Right cardiac atrium (tissue), 5 donors: Measurements from ENCODE around the gene WWP2. TPM values are rescaled to one million over a fixed set of nuclear protein-coding genes. Genes with fewer than 3 reads are reported as not detected.
A peak's percentile ranks its signal among the peaks of the same experiment; 100 is the strongest.

Experiments used
- ATAC-seq, 2 donors: fragments of 200-7000 bp; cut with Tn5 transposase; one replicate each; pipeline versions ENCODE4 v1.8.0 to v1.9.1; 2020; ENCODE audit warnings: moderate library complexity in 2 of 2, mild to moderate bottlenecking in 1 of 2
- DNase-seq, 3 donors: peaks; one replicate each; pipeline ENCODE4 v3.0.0-alpha.2; 2020
- H3K27ac ChIP-seq: one replicate; pipeline ENCODE4 v1.5.1; 2013; ENCODE audit warnings: mild to moderate bottlenecking, low read length, control low read depth, moderate library complexity
- H3K27me3 ChIP-seq: one replicate; pipeline ENCODE4 v1.6.1; 2013; ENCODE audit not compliant: control insufficient read depth, insufficient read depth
- H3K4me1 ChIP-seq: one replicate; pipeline ENCODE4 v1.6.1; 2013; ENCODE audit warnings: low read length; ENCODE audit not compliant: control insufficient read depth, insufficient read depth
- H3K4me3 ChIP-seq: one replicate; pipeline ENCODE4 v1.5.1; 2013; ENCODE audit warnings: low read length, control low read depth
- H3K9me3 ChIP-seq: one replicate; pipeline ENCODE4 v1.6.1; 2013; ENCODE audit warnings: low read length; ENCODE audit not compliant: control insufficient read depth
- WGBS: extraction: QIAGEN DNeasy Blood & Tissue Kit; methylation state at CpG from one replicate; pipeline ENCODE4 v1.1.7; 2013; 5-methylcytosine and 5-hydroxymethylcytosine counted together
- intact Hi-C, 4 donors: fragments of 100-400 bp; cut with DNase I; formaldehyde crosslinking; loops; one replicate each; pipeline versions ENCODE4 v1.11.0 to v1.14.0; 2022 to 2023
- polyA plus RNA-seq: library from polyadenylated mRNA; stranded (reverse); fragments of 200-250 nt; gene quantifications from one replicate; pipeline ENCODE4 v1.2.3, GENCODE V29; 2013
- total RNA-seq, 4 donors: library from RNA; stranded (reverse); fragmentation: NEBNext Ultra II Directional; extraction: Animal tissue kit (Norgen Biotek cat#: 25700); gene quantifications; one replicate each; pipeline ENCODE4 v1.2.1, GENCODE V29; 2021
- donor health status: healthy with polysubstance abuse.
- donor health status: DM: no; HTN: yes; CAD: no.
- donor health status: DM: no; HTN: no; CAD: no.
- donor health status: DM: no; HTN: yes; CAD: no; lungs with severe emphysema.
- donor health status: DM: yes; HTN: yes; CAD: no.

The WWP2 gene
- total and polyA plus RNA-seq, 5 donors, result 11.0 to 24.6 (median 18.5) TPM

- no peaks in the 10 kb centered on the region for H3K4me1 ChIP-seq
- no peak overlapping the region for H3K27ac ChIP-seq
- H3K4me3 ChIP-seq, result no peak overlapping the region
- no peak for ATAC-seq
- no peak for DNase-seq
- H3K27me3 ChIP-seq, result no peaks in the 10 kb centered on the region
- WGBS, result 82% methylated on average over 8 of the region's 8 CpGs
- no peaks in the 10 kb centered on the region for H3K9me3 ChIP-seq
- intact Hi-C loops, result no loop called here
Observed at GRCh38 chr16:69903865-69904415, 141.8 kb downstream of the WWP2 start.

GRCh38 chr16:69904495-69905170, 142.5 kb downstream of the WWP2 start:
- H3K4me3 ChIP-seq, result no peak overlapping the region
- ATAC-seq, result no peak
- H3K9me3 ChIP-seq, result no peaks in the 10 kb centered on the region
- H3K27me3 ChIP-seq, result no peaks in the 10 kb centered on the region
- H3K27ac ChIP-seq, result no peak overlapping the region
- intact Hi-C loops, result no loop called here
- no peak for DNase-seq
- no peaks in the 10 kb centered on the region for H3K4me1 ChIP-seq
- 90% methylated on average over 9 of the region's 9 CpGs for WGBS

GRCh38 chr16:69905171-69905555, 143.0 kb downstream of the WWP2 start:
- H3K4me1 ChIP-seq, result no peaks in the 10 kb centered on the region
- H3K27me3 ChIP-seq, result no peaks in the 10 kb centered on the region
- intact Hi-C loops, result no loop called here
- H3K27ac ChIP-seq, result no peak overlapping the region
- no peaks in the 10 kb centered on the region for H3K9me3 ChIP-seq
- ATAC-seq, result no peak
- no peak for DNase-seq
- 78% methylated on average over 2 of the region's 2 CpGs for WGBS
- H3K4me3 ChIP-seq, result no peak overlapping the region

GRCh38 chr16:69906838-69907401, 144.8 kb downstream of the WWP2 start:
- no peak overlapping the region for H3K27ac ChIP-seq
- 96% methylated on average over 6 of the region's 6 CpGs for WGBS
- no peaks in the 10 kb centered on the region for H3K4me1 ChIP-seq
- ATAC-seq, result no peak
- intact Hi-C loops, result no loop called here
- no peak overlapping the region for H3K4me3 ChIP-seq
- DNase-seq, result no peak
- H3K9me3 ChIP-seq, result no peaks in the 10 kb centered on the region
- H3K27me3 ChIP-seq, result no peaks in the 10 kb centered on the region

GRCh38 chr16:69909043-69909442, 146.9 kb downstream of the WWP2 start:
- intact Hi-C loops, result no loop called here
- WGBS, result 96% methylated on average over 8 of the region's 8 CpGs
- ATAC-seq (no peak), DNase-seq (no peak)
- Histone ChIP-seq H3K27ac (no peak overlapping the region), H3K9me3 (no peaks in the 10 kb centered on the region), H3K27me3 (no peaks in the 10 kb centered on the region), H3K4me3 (no peak overlapping the region), H3K4me1 (no peaks in the 10 kb centered on the region)

- Histone ChIP-seq H3K4me3 (no peak overlapping the region), H3K4me1 (no peaks in the 10 kb centered on the region), H3K27me3 (no peaks in the 10 kb centered on the region), H3K9me3 (no peaks in the 10 kb centered on the region), H3K27ac (no peak overlapping the region)
- 81% methylated on average over 7 of the region's 7 CpGs for WGBS
- intact Hi-C loops, result no loop called here
- ATAC-seq, result no peak
- no peak for DNase-seq
Observed at GRCh38 chr16:69909760-69910159, 147.6 kb downstream of the WWP2 start.

GRCh38 chr16:69910964-69911363, 148.8 kb downstream of the WWP2 start:
- no peak for DNase-seq
- Histone ChIP-seq H3K9me3 (no peaks in the 10 kb centered on the region), H3K27ac (no peak overlapping the region), H3K4me1 (no peaks in the 10 kb centered on the region), H3K27me3 (no peaks in the 10 kb centered on the region), H3K4me3 (no peak overlapping the region)
- 58% methylated on average over 3 of the region's 3 CpGs for WGBS
- intact Hi-C loops, result no loop called here
- no peak for ATAC-seq

GRCh38 chr16:69916462-69916861, 154.3 kb downstream of the WWP2 start:
- no peaks in the 10 kb centered on the region for H3K27me3 ChIP-seq
- H3K9me3 ChIP-seq, result no peaks in the 10 kb centered on the region
- peak overlapping the region; percentile 27 for H3K27ac ChIP-seq
- DNase-seq, result no peak
- intact Hi-C loops, result loop anchor here in 1 of 4 donors (2.0 kb wide), 1 partner anchor 16 kb away; no protein-coding TSS in a partner anchor
- no peaks in the 10 kb centered on the region for H3K4me1 ChIP-seq
- ATAC-seq, result no peak
- H3K4me3 ChIP-seq, result no peak overlapping the region
- 84% methylated on average over 1 of the region's 1 CpG for WGBS

- no peak for DNase-seq
- Histone ChIP-seq H3K4me1 (no peaks in the 10 kb centered on the region), H3K27me3 (no peaks in the 10 kb centered on the region), H3K27ac (no peak overlapping the region), H3K9me3 (no peaks in the 10 kb centered on the region), H3K4me3 (no peak overlapping the region)
- ATAC-seq, result peak in 1 of 2 donors; percentile 10
- 52% methylated on average over 1 of the region's 1 CpG for WGBS
- intact Hi-C loops, result loop anchor here in 1 of 4 donors (2.0 kb wide), 1 partner anchor 17 kb away; no protein-coding TSS in a partner anchor
Observed at GRCh38 chr16:69917311-69917710, 155.2 kb downstream of the WWP2 start.

GRCh38 chr16:69917739-69918138, 155.6 kb downstream of the WWP2 start:
- Histone ChIP-seq H3K4me1 (no peaks in the 10 kb centered on the region), H3K4me3 (no peak overlapping the region), H3K9me3 (no peaks in the 10 kb centered on the region), H3K27ac (no peak overlapping the region), H3K27me3 (no peaks in the 10 kb centered on the region)
- intact Hi-C loops, result loop anchor here in 1 of 4 donors (2.0 kb wide), 1 partner anchor 17 kb away; no protein-coding TSS in a partner anchor
- WGBS, result 61% methylated on average over 20 of the region's 20 CpGs
- peak; percentile 64 to 71 for ATAC-seq
- DNase-seq, result peak in 2 of 3 donors; percentile 68 to 73

- intact Hi-C loops, result no loop called here
Observed at GRCh38 chr16:69918241-69918640, 156.1 kb downstream of the WWP2 start.

More at GRCh38 chr16:69918241-69918640, 156.1 kb downstream of the WWP2 start:
- ATAC-seq, result no peak
- H3K4me3 ChIP-seq, result no peak overlapping the region
- DNase-seq, result no peak
- H3K9me3 ChIP-seq, result no peaks in the 10 kb centered on the region
- H3K27me3 ChIP-seq, result no peaks in the 10 kb centered on the region
- H3K27ac ChIP-seq, result no peak overlapping the region
- 90% methylated on average over 1 of the region's 1 CpG for WGBS
- no peaks in the 10 kb centered on the region for H3K4me1 ChIP-seq
